GM19324 (cell line): ENCODE measurements around the gene NBPF3.
"Not testable (repeated sequence)": the region's sequence is repeated elsewhere in the genome, so short reads cannot be mapped to it uniquely, and the experiment has no call there.

ENCODE experiments used
- ATAC-seq: cut with Tn5 transposase; IDR thresholded peaks from one replicate; pipeline ENCODE4 v1.9.1; 2021; ENCODE audit warnings: mild to moderate bottlenecking, moderate library complexity; ENCODE audit not compliant: unreplicated experiment, low FRiP score

Gene NBPF3

GRCh38 chr1:21517161-21517589, 77.2 kb downstream of the NBPF3 start:
- no peak for ATAC-seq

- no peak for ATAC-seq
These were observed 77.9 kb downstream of the NBPF3 start for GRCh38 chr1:21517660-21518480.

GRCh38 chr1:21518774-21519455, 79.0 kb downstream of the NBPF3 start:
- ATAC-seq: no peak

- ATAC-seq: not testable (repeated sequence)
These were observed 79.6 kb downstream of the NBPF3 start for GRCh38 chr1:21519486-21520070.

GRCh38 chr1:21520899-21521716, 81.2 kb downstream of the NBPF3 start:
- no peak for ATAC-seq

DNA sequence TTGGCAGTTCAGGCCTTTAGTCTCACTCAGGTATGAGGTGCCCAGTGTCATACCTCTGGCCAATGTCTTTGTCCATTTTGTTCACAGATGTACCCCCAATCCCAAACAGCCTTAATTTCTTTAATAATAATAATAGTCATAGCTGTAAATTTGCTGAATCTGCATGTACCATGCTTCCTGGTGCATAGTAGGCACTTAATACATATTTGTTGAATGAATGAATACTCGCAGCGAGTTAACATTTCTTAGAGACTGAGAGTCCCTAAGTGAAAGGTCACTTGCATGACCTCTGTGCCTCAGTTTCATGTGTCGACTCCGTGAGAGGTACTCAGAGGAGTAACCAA, 81.8 kb downstream of the NBPF3 start:
- no peak for ATAC-seq

DNA sequence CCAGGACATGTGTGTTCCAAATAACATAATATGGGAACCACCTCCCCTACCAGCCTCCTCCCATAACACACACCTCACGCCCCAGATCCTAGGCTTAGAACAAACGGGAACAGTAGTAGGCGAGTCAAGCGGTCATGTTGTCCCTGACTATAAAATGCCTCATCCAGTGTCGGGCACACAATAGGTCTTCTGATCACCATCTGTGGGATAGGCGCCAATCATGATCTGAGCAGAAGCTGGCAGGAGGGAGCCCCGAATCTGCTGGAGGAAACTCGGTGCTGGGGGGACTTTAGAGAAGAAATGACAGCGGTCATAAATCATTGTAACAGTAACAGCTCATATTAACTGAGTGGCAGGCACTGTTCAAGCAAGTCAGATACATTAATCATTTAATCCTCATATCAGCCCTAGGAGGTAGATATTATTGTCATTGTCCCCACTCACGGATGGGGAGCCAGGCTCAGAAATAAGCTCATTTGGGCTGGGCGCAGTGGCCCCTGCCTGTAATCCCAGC, 82.6 kb downstream of the NBPF3 start:
- ATAC-seq: no peak

GRCh38 chr1:21523297-21523813, 83.4 kb downstream of the NBPF3 start:
- ATAC-seq: no peak

- no peak for ATAC-seq
These were observed 84.3 kb downstream of the NBPF3 start for GRCh38 chr1:21524220-21524619.

DNA sequence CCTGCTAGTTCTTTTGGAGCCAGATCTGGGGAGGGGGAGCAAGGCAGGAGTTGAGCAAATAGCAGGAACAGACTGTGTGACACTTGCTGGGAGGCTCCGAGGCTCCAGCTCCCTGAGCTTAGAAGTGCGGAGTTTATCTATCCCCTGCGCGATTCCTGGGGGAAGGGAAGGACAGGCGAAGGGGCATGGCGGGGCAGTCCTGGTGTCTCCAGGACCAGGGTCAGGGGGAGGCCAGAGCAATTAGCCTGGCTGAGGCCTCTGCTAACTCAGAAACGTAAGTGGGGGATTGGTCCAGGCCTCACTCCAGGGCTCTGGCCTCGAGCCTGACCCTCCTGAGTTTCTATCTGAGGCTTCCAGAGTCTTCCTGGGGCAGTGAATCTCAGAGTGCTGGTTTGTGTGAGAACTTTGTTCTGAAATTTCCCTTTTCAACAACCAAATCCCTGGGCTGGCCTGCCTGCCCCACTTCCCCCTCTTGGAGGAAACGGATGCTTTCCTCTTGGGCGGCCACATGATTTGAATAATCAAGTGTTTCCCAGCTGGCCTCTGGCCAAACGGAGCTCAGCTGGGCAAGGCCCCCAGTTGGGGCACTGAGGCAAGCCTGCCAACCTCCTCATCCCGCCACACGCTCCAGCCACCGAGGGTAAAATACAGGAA, 84.9 kb downstream of the NBPF3 start:
- no peak for ATAC-seq

- no peak for ATAC-seq
These were observed 85.4 kb downstream of the NBPF3 start for GRCh38 chr1:21525340-21525717.

DNA sequence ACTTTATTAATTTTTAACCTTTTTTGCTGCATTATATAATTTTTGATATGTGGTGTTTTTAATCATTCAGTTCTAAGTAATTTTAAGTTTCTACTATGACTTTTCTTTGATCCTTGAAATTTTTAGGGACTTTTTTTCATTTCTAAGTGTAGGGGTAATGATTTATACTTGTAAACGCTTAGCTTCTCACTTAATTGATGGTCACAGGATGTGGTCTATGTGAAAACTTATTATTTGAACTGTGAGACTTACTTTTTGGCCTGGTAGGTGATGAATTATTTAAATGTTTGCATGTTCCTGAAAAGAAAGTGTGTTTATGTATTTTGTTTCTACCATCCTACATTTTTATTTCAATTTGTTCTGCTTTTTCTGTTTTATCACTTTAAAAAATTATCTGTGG, 86.5 kb downstream of the NBPF3 start:
- no peak for ATAC-seq

GRCh38 chr1:21530368-21531016, 90.6 kb downstream of the NBPF3 start:
- ATAC-seq: no peak

- ATAC-seq: no peak
These were observed 91.3 kb downstream of the NBPF3 start for GRCh38 chr1:21531241-21531640.

- no peak for ATAC-seq
These were observed 92.6 kb downstream of the NBPF3 start for GRCh38 chr1:21532496-21532895.

DNA sequence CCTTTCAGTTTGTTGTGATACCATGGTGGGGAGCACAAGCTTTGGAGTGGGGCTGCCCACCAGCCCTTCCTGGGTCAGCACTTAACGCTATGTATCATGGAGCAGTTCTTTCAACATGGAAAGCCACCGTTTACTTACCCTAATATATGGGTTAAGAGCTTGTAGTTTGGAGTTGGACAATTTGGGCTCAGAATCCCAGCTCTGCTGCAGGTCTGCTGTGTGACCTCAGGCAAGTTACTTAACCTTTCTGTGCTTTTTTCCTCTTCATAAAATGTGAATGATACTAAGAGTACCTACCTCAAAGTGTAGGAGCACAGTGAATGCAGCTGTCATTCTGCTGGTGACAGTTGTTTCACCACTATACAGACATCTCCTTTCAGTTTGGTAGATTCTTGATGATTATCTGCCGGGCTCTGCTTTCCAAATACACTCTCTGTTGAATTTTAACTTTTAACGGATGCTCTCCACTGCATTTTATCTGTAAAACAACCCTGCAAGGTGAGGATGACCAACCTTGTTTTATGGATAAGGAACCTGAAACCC, 93.1 kb downstream of the NBPF3 start:
- ATAC-seq: no peak

GRCh38 chr1:21534146-21534545, 94.2 kb downstream of the NBPF3 start:
- ATAC-seq: no peak
